Activated CD4-positive, alpha-beta T cell treated with anti-CD3 and anti-CD28 coated beads for 4 hours (primary cell): ENCODE data around the gene DCT.

ENCODE experiments used
- DNase-seq, 2 donors: peaks; one replicate each; pipeline ENCODE4 v3.0.0-alpha.2; 2020

Gene DCT

GRCh38 chr13:94444826-94445225 is 34.7 kb downstream of the DCT start:
- DNase-seq = no peak

DNA sequence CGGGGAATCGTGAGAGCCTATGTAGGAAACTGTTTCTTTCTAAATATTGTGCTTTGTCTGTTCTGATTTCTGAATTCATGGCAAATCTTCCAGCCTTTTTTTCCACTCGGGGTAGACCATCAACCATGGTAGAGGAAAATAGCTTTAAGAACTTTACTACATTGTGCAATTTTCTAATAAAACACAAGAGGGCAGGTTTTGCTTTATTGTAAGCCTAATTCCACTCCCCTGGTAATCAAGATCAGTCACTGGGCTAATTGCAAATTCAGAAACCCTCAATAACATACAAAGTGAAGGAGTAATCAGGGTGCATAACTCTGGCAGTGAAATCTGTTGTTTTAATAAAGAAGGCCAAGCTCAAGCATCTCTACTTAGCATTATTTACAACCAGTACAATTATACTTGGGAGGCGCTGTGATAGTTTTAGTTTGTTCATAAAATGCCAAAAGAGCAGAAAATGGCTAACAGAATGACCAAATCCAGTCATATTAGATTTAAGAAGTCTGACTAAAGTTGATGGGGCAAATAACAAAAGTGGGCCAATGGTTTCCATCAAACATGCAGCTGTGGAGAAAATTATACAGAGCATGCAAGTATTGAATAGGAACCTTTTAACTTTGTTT is 43.8 kb downstream of the DCT start:
- no peak for DNase-seq

- no peak for DNase-seq
Observed at GRCh38 chr13:94433055-94433961, 46.2 kb downstream of the DCT start.

DNA sequence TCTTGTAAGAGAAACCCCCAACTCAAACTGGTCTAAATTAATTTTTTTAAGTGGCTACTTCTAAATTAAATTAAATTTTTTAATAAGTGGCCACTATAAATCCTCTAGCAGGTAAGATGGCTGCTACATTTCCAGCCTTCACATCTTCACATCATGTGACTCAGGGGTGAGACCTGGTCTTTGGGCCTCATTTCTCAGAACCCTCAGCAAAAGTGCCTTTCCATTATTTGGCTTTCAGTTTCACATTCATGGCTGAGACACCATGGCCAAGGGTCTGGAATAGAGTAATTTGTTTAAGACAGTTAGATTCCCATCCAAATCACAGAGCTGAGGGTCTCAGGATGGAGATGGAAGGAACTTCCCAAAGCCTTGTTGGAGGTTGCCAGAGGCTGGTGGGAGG is 47.5 kb downstream of the DCT start:
- DNase-seq = no peak

DNA sequence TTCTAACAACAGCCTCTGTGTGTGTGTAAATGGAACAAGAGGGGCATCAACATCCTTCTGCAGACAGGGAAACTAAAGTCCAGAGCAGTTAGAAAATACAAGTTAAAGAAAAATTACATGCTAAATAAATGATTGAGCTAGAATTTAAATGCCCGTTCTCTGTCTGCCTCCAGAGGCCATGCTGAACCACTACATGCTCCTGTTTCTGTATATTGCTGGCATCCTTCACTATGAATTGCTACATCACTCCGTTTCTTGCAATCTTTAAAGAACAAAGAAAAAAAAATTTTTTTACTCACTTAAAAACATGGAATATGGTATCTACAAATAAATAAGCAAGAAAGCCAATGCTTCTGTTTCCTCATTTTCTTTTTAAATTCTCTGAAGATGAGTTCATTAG is 47.9 kb downstream of the DCT start:
- DNase-seq = no peak

DNA sequence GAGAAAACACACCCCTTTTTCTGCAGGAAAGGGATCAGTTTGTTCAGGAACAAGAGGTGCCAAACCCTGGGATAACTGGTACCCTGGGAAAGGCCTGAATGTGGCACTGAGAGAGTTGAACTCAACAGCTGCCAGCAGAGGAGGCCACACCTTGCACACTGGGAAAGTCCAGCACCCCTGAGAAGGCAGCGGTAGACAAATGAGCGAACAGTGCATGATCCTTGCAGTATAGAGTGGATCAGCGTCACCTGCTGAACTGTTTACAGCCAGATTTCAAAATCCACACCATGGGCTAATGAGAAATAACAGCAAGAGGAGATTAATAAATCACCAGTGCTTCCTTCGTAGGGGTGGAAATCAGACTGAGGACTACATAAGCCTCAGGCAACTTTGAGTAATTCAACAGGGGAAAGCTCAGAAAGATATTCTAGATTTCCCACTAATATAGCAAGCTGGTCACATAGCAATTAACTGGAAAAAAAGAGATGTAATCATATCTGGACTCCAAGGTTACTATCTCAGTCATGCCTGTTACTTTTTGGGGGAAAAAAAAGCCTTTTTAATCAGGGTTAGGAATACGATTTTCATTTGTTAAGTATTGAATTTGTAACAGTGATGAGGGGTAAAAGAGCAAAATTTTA is 52.0 kb downstream of the DCT start:
- no peak for DNase-seq

DNA sequence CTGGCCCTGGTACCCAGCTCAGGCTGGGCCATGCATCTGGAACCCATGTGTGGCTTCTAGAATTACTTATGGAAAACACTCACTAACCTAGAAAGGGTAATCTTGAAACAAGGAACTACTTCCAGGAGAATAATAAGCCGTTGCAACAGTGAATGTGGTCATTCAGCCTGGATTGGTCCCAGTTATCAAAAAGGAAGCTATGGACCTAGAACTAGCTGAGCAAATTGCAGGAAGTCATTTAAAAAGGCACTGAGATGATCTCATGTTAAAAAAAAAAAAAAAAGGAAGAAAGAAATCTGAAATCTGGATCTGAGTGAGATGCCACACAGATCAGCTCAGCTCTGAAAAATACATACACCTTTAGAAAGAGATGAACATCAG is 59.6 kb downstream of the DCT start:
- no peak for DNase-seq

DNA sequence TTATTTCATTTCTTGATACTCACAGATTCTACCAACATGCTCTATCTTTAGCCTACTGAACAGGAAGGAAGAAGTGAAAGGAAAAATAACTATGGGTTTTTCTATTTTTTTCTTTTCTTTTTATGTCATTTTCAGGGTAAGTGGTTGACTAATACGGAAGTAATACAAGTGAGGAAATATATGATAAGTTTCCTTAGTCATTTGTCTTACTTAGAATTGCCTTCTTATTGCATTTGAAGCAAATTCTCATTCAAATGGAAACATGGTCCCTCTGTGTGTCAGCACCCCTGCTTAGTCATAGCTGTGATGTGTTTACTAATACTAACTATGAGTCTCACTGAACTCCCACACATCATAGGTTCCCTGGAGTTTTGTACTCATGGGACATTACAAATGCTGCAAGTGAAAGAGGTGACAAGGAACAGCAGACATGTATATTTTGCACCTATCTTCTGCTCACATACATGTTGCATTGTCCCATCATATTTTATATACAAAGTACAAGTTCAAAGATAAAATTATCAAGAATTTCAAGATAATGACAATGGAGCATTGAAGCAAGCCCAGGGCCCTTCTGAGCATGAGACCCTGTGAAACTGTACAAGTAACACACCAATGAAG is 60.1 kb downstream of the DCT start:
- DNase-seq = peak; percentile 29 to 31

- DNase-seq = no peak
Observed at GRCh38 chr13:94417294-94417693, 62.2 kb downstream of the DCT start.

DNA sequence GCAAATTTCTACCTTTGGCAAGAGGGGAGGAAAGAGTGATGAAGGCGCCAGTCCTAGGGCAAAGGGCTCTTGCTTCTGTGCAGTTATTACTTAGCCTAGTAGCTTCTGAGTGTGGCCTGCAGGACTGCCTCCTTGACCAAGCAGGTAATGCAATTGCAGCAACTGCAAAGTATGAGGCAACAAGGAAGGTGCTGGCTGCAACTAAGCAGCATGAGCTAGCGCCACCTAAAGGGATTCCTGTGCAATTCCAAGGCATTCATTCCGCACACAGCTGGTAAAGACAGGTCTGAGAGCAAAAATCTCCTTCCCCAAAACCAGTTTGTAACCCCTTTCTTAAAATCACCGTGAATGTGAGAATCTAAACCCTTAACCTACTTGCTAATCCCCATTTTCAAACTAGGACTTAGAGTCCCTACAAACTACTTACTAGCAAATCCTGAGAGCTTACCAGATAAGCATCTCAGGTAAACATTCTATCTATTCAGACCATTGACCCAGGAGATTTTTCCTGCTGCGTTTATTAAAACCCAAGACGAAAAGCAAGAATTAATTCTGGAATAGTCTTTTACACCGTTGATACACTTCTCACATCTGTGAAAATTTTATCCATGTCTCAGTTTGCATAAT is 62.9 kb downstream of the DCT start:
- DNase-seq = no peak

- DNase-seq = no peak
Observed at GRCh38 chr13:94415500-94416237, 63.8 kb downstream of the DCT start.

- no peak for DNase-seq
Observed at GRCh38 chr13:94414708-94415107, 64.8 kb downstream of the DCT start.

DNA sequence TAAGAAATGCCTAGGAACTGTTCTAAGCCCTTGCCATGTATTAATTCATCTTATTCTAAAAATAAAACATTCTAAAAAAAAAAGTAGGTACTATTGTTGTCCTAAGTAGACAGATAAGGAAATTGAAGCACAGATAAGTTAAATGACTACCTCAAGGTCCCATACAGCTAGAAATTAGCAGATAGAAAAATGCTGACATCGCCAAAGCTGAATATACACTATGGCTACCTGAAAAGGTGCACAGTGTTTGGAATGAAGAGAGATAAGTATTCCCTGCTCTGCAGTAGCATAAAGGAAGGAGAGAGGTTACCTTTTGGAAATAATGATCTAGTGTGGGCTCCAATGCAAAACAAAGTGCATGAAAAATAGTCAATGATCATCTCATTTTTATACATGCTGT is 65.3 kb downstream of the DCT start:
- no peak for DNase-seq

- no peak for DNase-seq
Observed at GRCh38 chr13:94413598-94413944, 65.9 kb downstream of the DCT start.

DNA sequence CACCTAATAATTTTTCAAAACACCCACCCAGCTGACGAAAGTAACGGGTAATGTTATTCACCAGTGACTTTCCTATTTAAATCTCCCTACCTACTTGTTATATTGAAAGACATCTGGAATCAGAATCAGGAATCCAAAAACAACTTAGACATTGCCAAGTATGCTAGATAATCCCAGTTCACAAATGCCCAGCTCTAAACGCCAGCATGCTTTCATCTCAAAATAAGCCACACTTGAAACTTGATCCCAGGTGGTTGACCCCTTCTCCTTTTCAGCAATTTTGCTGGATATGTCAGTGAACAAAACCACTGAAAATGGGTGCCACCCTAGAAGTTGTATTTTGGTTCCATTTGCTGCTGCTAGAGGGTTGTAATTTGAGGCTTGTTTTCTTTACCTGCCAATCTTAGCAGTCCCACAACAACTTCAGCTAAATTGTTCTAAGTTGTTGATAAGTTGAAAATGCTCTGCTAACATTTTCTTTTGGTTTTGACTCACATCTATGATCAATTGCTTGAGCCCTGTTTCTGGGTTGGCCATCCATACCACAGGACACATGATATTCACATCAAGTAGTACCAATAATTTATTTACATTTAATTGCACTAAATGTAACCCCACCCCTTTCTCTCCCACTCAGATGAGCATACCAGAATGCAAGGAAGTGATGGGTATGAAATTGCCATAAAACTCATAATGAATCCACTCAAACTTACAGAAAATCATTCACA is 66.4 kb downstream of the DCT start:
- DNase-seq = no peak

DNA sequence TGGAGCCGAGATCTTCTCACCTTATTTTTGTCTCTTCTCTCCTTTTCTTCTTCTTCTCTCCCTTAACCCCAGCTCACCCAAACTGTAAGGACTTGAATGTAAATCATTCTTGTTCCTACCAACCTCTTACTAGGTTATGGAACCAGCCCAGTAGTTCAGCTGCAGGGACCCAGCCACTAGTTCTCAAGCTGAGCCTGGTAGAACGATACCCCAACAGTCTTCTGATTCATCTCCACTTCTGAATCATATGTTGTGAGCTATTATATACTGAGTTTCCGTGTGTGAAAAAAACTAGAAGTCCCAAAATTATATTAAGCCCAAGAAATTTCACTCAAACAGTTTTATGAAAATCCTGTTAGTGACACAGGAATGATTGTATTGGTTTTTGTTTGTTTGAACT is 67.7 kb downstream of the DCT start:
- no peak for DNase-seq

GRCh38 chr13:94408314-94409036 is 71.0 kb downstream of the DCT start:
- no peak for DNase-seq

- no peak for DNase-seq
Observed at GRCh38 chr13:94400874-94401273, 78.6 kb downstream of the DCT start.

GRCh38 chr13:94399812-94400211 is 79.7 kb downstream of the DCT start:
- no peak for DNase-seq

- no peak for DNase-seq
Observed at GRCh38 chr13:94395860-94396259, 83.6 kb downstream of the DCT start.

DNA sequence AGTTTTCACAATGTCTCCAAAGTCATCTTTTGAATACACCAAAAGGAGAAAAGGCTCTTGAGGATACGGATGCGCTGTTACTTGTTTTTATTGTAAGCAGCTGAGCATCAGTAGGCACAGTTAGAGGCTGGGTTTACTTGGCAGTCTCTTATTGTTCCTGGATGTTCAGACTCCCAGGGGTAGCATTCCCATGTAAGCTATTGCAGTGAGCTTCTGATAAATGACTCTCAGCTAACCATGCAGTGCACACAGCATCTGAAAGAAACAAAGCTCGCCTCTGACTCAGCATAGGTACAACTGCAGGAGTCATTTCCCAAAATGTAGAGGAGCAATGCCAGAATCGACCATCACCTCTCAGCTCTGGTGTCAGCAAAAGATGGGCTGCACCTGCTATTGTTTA is 84.8 kb downstream of the DCT start:
- no peak for DNase-seq
